Activated naive CD4-positive, alpha-beta T cell treated with anti-CD3 and anti-CD28 coated beads, Interleukin-2, amount 10 ng/mL, durations not matched to agents 7 days and 5 days (primary cell): Measurements from ENCODE around the gene FHIP1B.

Experiments used
- CTCF ChIA-PET: fragments of 350-600 bp; sonication (Branson Sonifier 250); formaldehyde crosslinking; loops from one replicate; lab custom pipeline; 2021; ENCODE audit warnings: antibody characterized with exemption; lab: Charles Lee
- DNase-seq: peaks from one replicate; pipeline ENCODE4 v3.0.0-alpha.2; 2020
- H3K27ac Mint-ChIP-seq: one replicate; pipeline ENCODE4 v1.8.0; 2021; ENCODE audit warnings: mild to moderate bottlenecking, moderate library complexity, mixed read lengths
- H3K27me3 Mint-ChIP-seq: one replicate; pipeline ENCODE4 v1.8.0; 2021; ENCODE audit warnings: mild to moderate bottlenecking, mixed read lengths
- H3K36me3 Mint-ChIP-seq: one replicate; pipeline ENCODE4 v1.8.0; 2021; ENCODE audit warnings: mixed read lengths
- H3K4me1 Mint-ChIP-seq: one replicate; pipeline ENCODE4 v1.8.0; 2021; ENCODE audit warnings: mixed read lengths
- H3K4me3 Mint-ChIP-seq: one replicate; pipeline ENCODE4 v1.8.0; 2021; ENCODE audit warnings: mild to moderate bottlenecking, moderate library complexity, mixed read lengths
- H3K9me3 Mint-ChIP-seq: one replicate; pipeline ENCODE4 v1.8.0; 2021; ENCODE audit warnings: mixed read lengths

Gene FHIP1B

GRCh38 chr11:6205366-6205765, 29.1 kb downstream of the FHIP1B start, which contains the start of gene C11orf42:
Gene C11orf42 (plus strand): TSS chr11:6205557. CDS start chr11:6205616, 59 bp downstream.
- DNase-seq: no peak
- no peaks in the 10 kb centered on the region for H3K27me3 Mint-ChIP-seq
- no peaks in the 10 kb centered on the region for H3K9me3 Mint-ChIP-seq
- no peak within 1 kb of the TSS for H3K4me3 Mint-ChIP-seq
- peaks cover 20% of the 10 kb centered on the region for H3K4me1 Mint-ChIP-seq
- H3K36me3 Mint-ChIP-seq: peaks cover 5% of the 10 kb centered on the region
- no peak within 1 kb of the TSS for H3K27ac Mint-ChIP-seq
- CTCF ChIA-PET: interaction anchor here (1.4 kb wide), 1 partner anchor 9 kb away, joined by 4 read pairs; no protein-coding TSS in a partner anchor

- CTCF ChIA-PET: no interaction called here
- DNase-seq: no peak
- Mint-ChIP-seq H3K4me1 (peaks cover 20% of the 10 kb centered on the region), H3K9me3 (no peaks in the 10 kb centered on the region), H3K27ac (no peak overlapping the region), H3K4me3 (no peak overlapping the region), H3K36me3 (peaks cover 5% of the 10 kb centered on the region), H3K27me3 (no peaks in the 10 kb centered on the region)
These were observed 29.7 kb downstream of the FHIP1B start for GRCh38 chr11:6204706-6205105.

- H3K9me3 Mint-ChIP-seq: no peaks in the 10 kb centered on the region
- peaks cover 20% of the 10 kb centered on the region for H3K4me1 Mint-ChIP-seq
- peaks cover 2% of the 10 kb centered on the region for H3K36me3 Mint-ChIP-seq
- no peak overlapping the region for H3K4me3 Mint-ChIP-seq
- CTCF ChIA-PET: no interaction called here
- peak; percentile 25 for DNase-seq
- H3K27me3 Mint-ChIP-seq: peaks cover 4% of the 10 kb centered on the region
- peak overlapping the region; percentile 20 for H3K27ac Mint-ChIP-seq
These were observed 31.1 kb downstream of the FHIP1B start for GRCh38 chr11:6203327-6203726.

- DNase-seq: no peak
- Mint-ChIP-seq H3K4me1 (peaks cover 20% of the 10 kb centered on the region), H3K36me3 (peaks cover 2% of the 10 kb centered on the region), H3K4me3 (no peak overlapping the region), H3K9me3 (no peaks in the 10 kb centered on the region), H3K27ac (no peak overlapping the region), H3K27me3 (peaks cover 7% of the 10 kb centered on the region)
- CTCF ChIA-PET: interaction anchor here (2.0 kb wide), 1 partner anchor 161 kb away, joined by 6 read pairs; no protein-coding TSS in a partner anchor
These were observed 32.4 kb downstream of the FHIP1B start for GRCh38 chr11:6202041-6202440.

- CTCF ChIA-PET: interaction anchor here (2.0 kb wide), 1 partner anchor 161 kb away, joined by 6 read pairs; no protein-coding TSS in a partner anchor
- Mint-ChIP-seq H3K4me3 (no peak overlapping the region), H3K27ac (no peak overlapping the region), H3K36me3 (peaks cover 2% of the 10 kb centered on the region), H3K27me3 (peaks cover 7% of the 10 kb centered on the region), H3K4me1 (peaks cover 22% of the 10 kb centered on the region), H3K9me3 (no peaks in the 10 kb centered on the region)
- no peak for DNase-seq
These were observed 33.0 kb downstream of the FHIP1B start for GRCh38 chr11:6201481-6201880.

- Mint-ChIP-seq H3K4me3 (no peak overlapping the region), H3K27me3 (peaks cover 7% of the 10 kb centered on the region), H3K4me1 (peaks cover 24% of the 10 kb centered on the region), H3K27ac (no peak overlapping the region), H3K9me3 (no peaks in the 10 kb centered on the region), H3K36me3 (peaks cover 2% of the 10 kb centered on the region)
- DNase-seq: no peak
- CTCF ChIA-PET: interaction anchor here (2.0 kb wide), 1 partner anchor 162 kb away, joined by 6 read pairs; no protein-coding TSS in a partner anchor
These were observed 33.5 kb downstream of the FHIP1B start for GRCh38 chr11:6200975-6201374.

GRCh38 chr11:6199174-6199810, 35.1 kb downstream of the FHIP1B start, which contains the start of gene OR52W1:
Gene OR52W1 (plus strand): TSS chr11:6199224. CDS start chr11:6199224, 0 bp downstream.
- no peak within 1 kb of the TSS for H3K4me3 Mint-ChIP-seq
- CTCF ChIA-PET: no interaction called here
- no peak for DNase-seq
- peaks cover 7% of the 10 kb centered on the region for H3K27me3 Mint-ChIP-seq
- no peak within 1 kb of the TSS for H3K27ac Mint-ChIP-seq
- H3K4me1 Mint-ChIP-seq: peaks cover 20% of the 10 kb centered on the region
- H3K9me3 Mint-ChIP-seq: no peaks in the 10 kb centered on the region
- peaks cover 2% of the 10 kb centered on the region for H3K36me3 Mint-ChIP-seq

GRCh38 chr11:6197466-6198200, 36.8 kb downstream of the FHIP1B start:
- H3K27ac Mint-ChIP-seq: no peak overlapping the region
- H3K9me3 Mint-ChIP-seq: no peaks in the 10 kb centered on the region
- no peaks in the 10 kb centered on the region for H3K36me3 Mint-ChIP-seq
- H3K27me3 Mint-ChIP-seq: peaks cover 7% of the 10 kb centered on the region
- CTCF ChIA-PET: no interaction called here
- DNase-seq: no peak
- no peak overlapping the region for H3K4me3 Mint-ChIP-seq
- H3K4me1 Mint-ChIP-seq: peaks cover 7% of the 10 kb centered on the region

GRCh38 chr11:6196396-6196795, 38.0 kb downstream of the FHIP1B start:
- Mint-ChIP-seq H3K27me3 (peaks cover 11% of the 10 kb centered on the region), H3K9me3 (no peaks in the 10 kb centered on the region), H3K4me3 (no peak overlapping the region), H3K27ac (no peak overlapping the region), H3K36me3 (no peaks in the 10 kb centered on the region), H3K4me1 (peaks cover 7% of the 10 kb centered on the region)
- CTCF ChIA-PET: interaction anchor here (1.1 kb wide), 1 partner anchor 10 kb away, joined by 4 read pairs; the partner anchor contains the start of gene C11orf42
- no peak for DNase-seq

- Mint-ChIP-seq H3K4me1 (peaks cover 4% of the 10 kb centered on the region), H3K4me3 (no peak overlapping the region), H3K36me3 (no peaks in the 10 kb centered on the region), H3K9me3 (no peaks in the 10 kb centered on the region), H3K27me3 (peaks cover 11% of the 10 kb centered on the region), H3K27ac (no peak overlapping the region)
- CTCF ChIA-PET: no interaction called here
- DNase-seq: no peak
These were observed 40.3 kb downstream of the FHIP1B start for GRCh38 chr11:6194065-6194581.

- H3K36me3 Mint-ChIP-seq: no peaks in the 10 kb centered on the region
- no peaks in the 10 kb centered on the region for H3K9me3 Mint-ChIP-seq
- CTCF ChIA-PET: no interaction called here
- no peak for DNase-seq
- H3K4me3 Mint-ChIP-seq: no peak overlapping the region
- no peak overlapping the region for H3K27ac Mint-ChIP-seq
- peaks cover 4% of the 10 kb centered on the region for H3K27me3 Mint-ChIP-seq
- peaks cover 4% of the 10 kb centered on the region for H3K4me1 Mint-ChIP-seq
These were observed 42.7 kb downstream of the FHIP1B start for GRCh38 chr11:6191742-6192141.

- Mint-ChIP-seq H3K4me1 (peaks cover 9% of the 10 kb centered on the region), H3K27me3 (peaks cover 16% of the 10 kb centered on the region), H3K36me3 (no peaks in the 10 kb centered on the region), H3K4me3 (no peak overlapping the region), H3K27ac (no peak overlapping the region), H3K9me3 (no peaks in the 10 kb centered on the region)
- CTCF ChIA-PET: no interaction called here
- DNase-seq: no peak
These were observed 59.0 kb downstream of the FHIP1B start for GRCh38 chr11:6175440-6175839.

GRCh38 chr11:6170226-6170625, 64.2 kb downstream of the FHIP1B start, which contains the start of gene OR52B2:
Gene OR52B2 (minus strand): TSS chr11:6170326. CDS start chr11:6170326, 0 bp downstream.
- Mint-ChIP-seq H3K36me3 (no peaks in the 10 kb centered on the region), H3K27me3 (peaks cover 8% of the 10 kb centered on the region), H3K4me1 (no peaks in the 10 kb centered on the region), H3K4me3 (no peak within 1 kb of the TSS), H3K9me3 (no peaks in the 10 kb centered on the region), H3K27ac (no peak within 1 kb of the TSS)
- DNase-seq: no peak
- CTCF ChIA-PET: no interaction called here
